Endothelial cell of umbilical vein (primary cell): Measurements from ENCODE around the gene HP. TPM values are rescaled to one million over a fixed set of nuclear protein-coding genes. Genes with fewer than 3 reads are reported as not detected.

Source experiments
- BruUV-seq: library from RNA; stranded (reverse); fragments of 400-500 nt; replicated peaks from 2 replicates; lab custom pipeline; 2021; lab: Mats Ljungman, UMichigan
- CTCF ChIA-PET: fragments of 300-600, 350-600 bp; sonication (Branson Sonifier 250); formaldehyde crosslinking; loops from one replicate; lab custom pipeline; 2021; ENCODE audit warnings: antibody characterized with exemption, inconsistent platforms; lab: Charles Lee
- POLR2A ChIA-PET: fragments of 300-600, 350-600 bp; sonication (Branson Sonifier 250); formaldehyde crosslinking; loops from one replicate; lab custom pipeline; 2021; ENCODE audit warnings: antibody characterized with exemption, inconsistent platforms; lab: Charles Lee
- DNase-seq: peaks from one replicate; pipeline ENCODE4 v3.0.0-alpha.2; 2011; ENCODE audit warnings: low read depth, low spot score
- FAIRE-seq: peaks from 2 replicates; lab custom pipeline; 2011; peaks lifted over from hg19 to GRCh38; lab: Jason Lieb, UNC
- H2AFZ ChIP-seq: 2 replicates; pipeline ENCODE4 v1.6.0; 2012; ENCODE audit warnings: low read depth, low read length, control low read depth, inconsistent platforms
- H3K27ac ChIP-seq: 2 replicates; pipeline ENCODE4 v1.5.1; 2011; ENCODE audit warnings: low read depth, mild to moderate bottlenecking, control low read depth, low read length, moderate library complexity; ENCODE audit not compliant: insufficient read depth
- H3K27me3 ChIP-seq, 2 experiments: 2 replicates each; pipeline versions ENCODE4 v1.6.0 to v1.6.1; 2011; ENCODE audit warnings: low read length in 2 of 2, mixed read lengths in 1 of 2; ENCODE audit not compliant: control insufficient read depth in 2 of 2, insufficient read depth in 2 of 2
- H3K36me3 ChIP-seq, 2 experiments: 2 replicates in 1 of 2; 3 replicates in 1 of 2; pipeline ENCODE4 v1.5.1; 2011; ENCODE audit warnings: low read length in 2 of 2, mild to moderate bottlenecking in 1 of 2, moderate library complexity in 1 of 2; ENCODE audit not compliant: control insufficient read depth in 2 of 2, insufficient read depth in 2 of 2; ENCODE audit errors: extremely low read depth in 1 of 2
- H3K4me1 ChIP-seq: 3 replicates; pipeline ENCODE4 v1.5.1; 2011; ENCODE audit warnings: mild to moderate bottlenecking, low read length; ENCODE audit not compliant: control insufficient read depth, insufficient read depth; ENCODE audit errors: extremely low read depth
- H3K4me2 ChIP-seq: 2 replicates; pipeline ENCODE4 v1.6.1; 2011; ENCODE audit warnings: low read length, control low read depth, mixed read lengths; ENCODE audit not compliant: insufficient read depth
- H3K4me3 ChIP-seq, 3 experiments: fragments of 200-600 bp in 1 of 3; sonication (generic), shearing (Covaris generic) in 1 of 3; replicated peaks in 1 of 3; 2 replicates each; pipeline ENCODE4 v1.5.1; 2011 to 2016; ENCODE audit warnings: control low read depth in 3 of 3, low read length in 3 of 3, mild to moderate bottlenecking in 2 of 3, inconsistent platforms in 1 of 3, low read depth in 1 of 3, moderate library complexity in 1 of 3; ENCODE audit not compliant: insufficient read depth in 1 of 3
- H3K79me2 ChIP-seq: 2 replicates; pipeline ENCODE4 v1.6.0; 2012; ENCODE audit warnings: low read length, inconsistent platforms; ENCODE audit not compliant: control insufficient read depth, insufficient read depth
- H3K9ac ChIP-seq: replicated peaks from 2 replicates; pipeline ENCODE3; 2011; ENCODE audit warnings: low read length, control low read depth; ENCODE audit not compliant: insufficient read depth; ENCODE audit errors: extremely low read depth
- H3K9me1 ChIP-seq: replicated peaks from 3 replicates; pipeline ENCODE4 v1.6.0; 2011; ENCODE audit warnings: mild to moderate bottlenecking, low read length; ENCODE audit not compliant: control insufficient read depth, insufficient read depth; ENCODE audit errors: extremely low read depth
- H3K9me3 ChIP-seq: replicated peaks from 2 replicates; pipeline ENCODE4 v1.5.1; 2012; ENCODE audit warnings: low read length, inconsistent platforms; ENCODE audit not compliant: control insufficient read depth, insufficient read depth
- H4K20me1 ChIP-seq: replicated peaks from 2 replicates; pipeline ENCODE3; 2011; ENCODE audit warnings: mild to moderate bottlenecking, low read length; ENCODE audit not compliant: control insufficient read depth, insufficient read depth; ENCODE audit errors: extremely low read depth
- CTCF ChIP-seq, 2 donors: IDR thresholded peaks; 1 replicate in 1 of 2; 2 replicates in 1 of 2; pipeline ENCODE4 v1.5.1; 2011; ENCODE audit warnings: low read length in 2 of 2, mild to moderate bottlenecking in 2 of 2, moderate library complexity in 2 of 2, control low read depth in 1 of 2, inconsistent platforms in 1 of 2, low read depth in 1 of 2; ENCODE audit not compliant: insufficient read depth in 1 of 2; ENCODE audit errors: extremely low read depth in 1 of 2
- EZH2 ChIP-seq: IDR thresholded peaks from 2 replicates; pipeline ENCODE4 v1.6.1; 2012; ENCODE audit warnings: borderline replicate concordance, low read depth, mild to moderate bottlenecking, moderate library complexity, low read length, inconsistent platforms; ENCODE audit not compliant: severe bottlenecking
- FOS ChIP-seq: IDR thresholded peaks from 2 replicates; pipeline ENCODE4 v1.6.1; 2011; ENCODE audit warnings: mild to moderate bottlenecking, low read length, moderate library complexity, borderline replicate concordance; ENCODE audit not compliant: insufficient read depth
- GATA2 ChIP-seq: IDR thresholded peaks from 2 replicates; pipeline ENCODE4 v1.7.0; 2011; ENCODE audit warnings: low read depth, mild to moderate bottlenecking, moderate library complexity, mixed read lengths, low read length; ENCODE audit not compliant: insufficient read length, insufficient read depth
- JUN ChIP-seq: IDR thresholded peaks from 2 replicates; pipeline ENCODE4 v1.6.1; 2011; ENCODE audit warnings: borderline replicate concordance, low read depth; ENCODE audit not compliant: insufficient read length, insufficient read depth
- MAX ChIP-seq: IDR thresholded peaks from 2 replicates; pipeline ENCODE4 v1.6.1; 2011; ENCODE audit not compliant: insufficient read depth, insufficient read length
- MYC ChIP-seq: IDR thresholded peaks from one replicate; pipeline ENCODE4 v1.6.1; 2011; ENCODE audit warnings: mild to moderate bottlenecking, low read depth, low read length
- POLR2A ChIP-seq: IDR thresholded peaks from 2 replicates; pipeline ENCODE4 v1.6.1; 2012; ENCODE audit warnings: low read depth, mild to moderate bottlenecking, control low read depth, low read length
- POLR2AphosphoS5 ChIP-seq: IDR thresholded peaks from 2 replicates; pipeline ENCODE4 v1.6.1; 2012; ENCODE audit warnings: low read depth, mild to moderate bottlenecking, control low read depth, low read length, moderate library complexity; ENCODE audit not compliant: insufficient read depth
- dilution Hi-C: fragments of 300-500 bp; cut with MboI; formaldehyde crosslinking; loops from one replicate; pipeline ENCODE4 v1.15.0; 2019; ENCODE audit warnings: low sequenced_read_pairs; ENCODE audit not compliant: extremely low pct_ligation_motif_present
- intact Hi-C: fragments of 100-400 bp; cut with micrococcal nuclease; formaldehyde crosslinking; loops from one replicate; pipeline ENCODE4 v1.10.0; 2022
- polyA plus RNA-seq, 4 experiments: library from polyadenylated mRNA; depleted of rRNA in 3 of 4; stranded (reverse) in 3 of 4; unstranded in 1 of 4; fragments of >200 nt; gene quantifications; 2 replicates each; pipeline versions ENCODE4 v1.2.1 to v1.2.3, GENCODE V29; 2011 to 2012; ENCODE audit warnings: missing spikeins in 1 of 4
- total RNA-seq: library from RNA; stranded (reverse); gene quantifications from 2 replicates; pipeline ENCODE4 v1.2.3, GENCODE V29; 2021

Gene HP
- total and polyA plus RNA-seq, 2 donors (not counting 3 experiments of a cell fraction or from before 2014, with no cell fraction given), result not detected

GRCh38 chr16:72105978-72106377, 51.7 kb downstream of the HP start:
- Histone ChIP-seq H3K36me3 (peaks cover 32 to 83% of the 10 kb centered on the region in 2 experiments), H3K27me3 (no peaks in the 10 kb centered on the region), H3K9ac (no peak overlapping the region), H3K27ac (no peak overlapping the region), H2AFZ (no peak overlapping the region), H3K79me2 (no peaks in the 10 kb centered on the region), H3K4me1 (no peaks in the 10 kb centered on the region), H3K9me3 (no peaks in the 10 kb centered on the region), H4K20me1 (no peaks in the 10 kb centered on the region), H3K9me1 (no peaks in the 10 kb centered on the region), H3K4me2 (no peak overlapping the region), H3K4me3 (no peak overlapping the region)
- DNase-seq, result no peak
- FAIRE-seq, result no peak
- no TSS peak for BruUV-seq
- intact Hi-C loops, result no loop called here
- TF ChIP-seq FOS, result no peak
- no peak for TF ChIP-seq CTCF (IDR thresholded peaks at IDR 0.05; ENCODE audit: extremely low read depth in 1 of 2, insufficient read depth in 1 of 2, low read depth in 1 of 2, low read length in 2 of 2)
- TF ChIP-seq JUN, result no peak
- TF ChIP-seq POLR2AphosphoS5, result no peak
- TF ChIP-seq EZH2, result no peak
- no peak for TF ChIP-seq GATA2
- TF ChIP-seq POLR2A, result no peak
- no peak for TF ChIP-seq MYC
- TF ChIP-seq MAX, result no peak
- dilution Hi-C loops, result no loop called here
- CTCF ChIA-PET, result no interaction called here
- POLR2A ChIA-PET, result no interaction called here
